Fibroblast of lung (primary cell): Measurements from ENCODE around the gene IL1A. TPM values are rescaled to one million over a fixed set of nuclear protein-coding genes. Genes with fewer than 3 reads are reported as not detected.

Experiments
- DNase-seq, 2 donors: peaks; one replicate each; pipeline versions ENCODE4 v3.0.0 to v3.0.0-alpha.2; 2010; ENCODE audit warnings: low read depth in 2 of 2
- H2AFZ ChIP-seq: 2 replicates; pipeline ENCODE4 v1.5.1; 2012; ENCODE audit warnings: low read length, control low read depth, inconsistent platforms
- H3K27ac ChIP-seq: 2 replicates; pipeline ENCODE4 v1.5.1; 2011; ENCODE audit warnings: low read length, control low read depth; ENCODE audit not compliant: insufficient read depth
- H3K27me3 ChIP-seq: 2 replicates; pipeline ENCODE4 v1.5.1; 2011; ENCODE audit warnings: mild to moderate bottlenecking, low read length; ENCODE audit not compliant: control insufficient read depth, insufficient read depth
- H3K36me3 ChIP-seq: 2 replicates; pipeline ENCODE4 v1.5.1; 2011; ENCODE audit warnings: low read length; ENCODE audit not compliant: control insufficient read depth, insufficient read depth
- H3K4me1 ChIP-seq: 2 replicates; pipeline ENCODE4 v1.5.1; 2011; ENCODE audit warnings: low read length; ENCODE audit not compliant: control insufficient read depth, insufficient read depth; ENCODE audit errors: extremely low read depth
- H3K4me2 ChIP-seq: 2 replicates; pipeline ENCODE4 v1.5.1; 2011; ENCODE audit warnings: low read length, control low read depth; ENCODE audit not compliant: insufficient read depth; ENCODE audit errors: extremely low read depth
- H3K4me3 ChIP-seq, 4 experiments: fragments of 200-600 bp in 1 of 4; sonication (generic) in 1 of 4; replicated peaks in 1 of 4; 2 replicates each; pipeline ENCODE4 v1.5.1; 2011 to 2016; ENCODE audit warnings: low read length in 4 of 4, low read depth in 3 of 4, mild to moderate bottlenecking in 3 of 4, control low read depth in 2 of 4, inconsistent platforms in 1 of 4, mixed read lengths in 1 of 4; ENCODE audit not compliant: insufficient read depth in 1 of 4; ENCODE audit errors: control extremely low read depth in 1 of 4
- H3K79me2 ChIP-seq: 2 replicates; pipeline ENCODE4 v1.5.1; 2012; ENCODE audit warnings: mild to moderate bottlenecking, low read length, inconsistent platforms; ENCODE audit not compliant: control insufficient read depth, insufficient read depth
- H3K9ac ChIP-seq: 2 replicates; pipeline ENCODE4 v1.5.1; 2011; ENCODE audit warnings: mild to moderate bottlenecking, low read length, control low read depth; ENCODE audit not compliant: insufficient read depth
- H3K9me3 ChIP-seq: 2 replicates; pipeline ENCODE4 v1.5.1; 2012; ENCODE audit warnings: low read depth, low read length; ENCODE audit not compliant: control insufficient read depth, insufficient read depth
- H4K20me1 ChIP-seq: 2 replicates; pipeline ENCODE4 v1.5.1; 2011; ENCODE audit warnings: low read length; ENCODE audit not compliant: control insufficient read depth, insufficient read depth; ENCODE audit errors: extremely low read depth
- CTCF ChIP-seq, 2 donors: IDR thresholded peaks in 1 of 2; conservative IDR thresholded peaks in 1 of 2; 1 replicate in 1 of 2; 2 replicates in 1 of 2; pipeline ENCODE4 v1.5.1; 2011 to 2012; ENCODE audit warnings: low read length in 2 of 2, control low read depth in 1 of 2, inconsistent platforms in 1 of 2, low read depth in 1 of 2, mild to moderate bottlenecking in 1 of 2
- EZH2 ChIP-seq: IDR thresholded peaks from 2 replicates; pipeline ENCODE4 v1.5.1; 2012; ENCODE audit warnings: low read length, control low read depth, mild to moderate bottlenecking; ENCODE audit errors: missing control alignments
- polyA plus RNA-seq, 2 donors: library from polyadenylated mRNA; depleted of rRNA in 1 of 2; stranded (reverse) in 1 of 2; unstranded in 1 of 2; fragments of >200 nt; gene quantifications; 2 replicates each; pipeline ENCODE4 v1.2.1, GENCODE V29; 2011 to 2012; ENCODE audit warnings: missing spikeins in 1 of 2
- total RNA-seq: library from RNA; depleted of rRNA; stranded (reverse); fragments of >200 nt; gene quantifications from 2 replicates; pipeline ENCODE4 v1.2.1, GENCODE V29; 2014

IL1A gene
- total and polyA plus RNA-seq, 2 donors (not counting 1 experiment from before 2014, with no cell fraction given), result 0.07 to 0.17 TPM

GRCh38 chr2:112790305-112790704, 6.0 kb upstream of the IL1A start:
- Histone ChIP-seq H3K27ac (no peak overlapping the region), H3K27me3 (no peaks in the 10 kb centered on the region), H3K79me2 (no peaks in the 10 kb centered on the region), H3K36me3 (no peaks in the 10 kb centered on the region), H3K9ac (no peak overlapping the region), H3K4me2 (no peak overlapping the region), H4K20me1 (no peaks in the 10 kb centered on the region), H3K9me3 (no peaks in the 10 kb centered on the region), H3K4me3 (no peak overlapping the region), H3K4me1 (peaks cover 4% of the 10 kb centered on the region), H2AFZ (no peak overlapping the region)
- TF ChIP-seq CTCF (conservative IDR thresholded peaks at IDR 0.05 in 1 of 2, IDR thresholded peaks at IDR 0.05 in 1 of 2; ENCODE audit: low read depth in 1 of 2, low read length in 2 of 2), result no peak
- TF ChIP-seq EZH2, result no peak
- DNase-seq, result no peak

GRCh38 chr2:112789186-112789585, 4.9 kb upstream of the IL1A start:
- no peak for DNase-seq
- Histone ChIP-seq H3K4me1 (peaks cover 2% of the 10 kb centered on the region), H2AFZ (no peak overlapping the region), H3K27ac (no peak overlapping the region), H3K79me2 (no peaks in the 10 kb centered on the region), H3K4me3 (no peak overlapping the region), H3K4me2 (no peak overlapping the region), H4K20me1 (no peaks in the 10 kb centered on the region), H3K9me3 (no peaks in the 10 kb centered on the region), H3K27me3 (no peaks in the 10 kb centered on the region), H3K9ac (no peak overlapping the region), H3K36me3 (no peaks in the 10 kb centered on the region)
- TF ChIP-seq CTCF (conservative IDR thresholded peaks at IDR 0.05 in 1 of 2, IDR thresholded peaks at IDR 0.05 in 1 of 2; ENCODE audit: low read depth in 1 of 2, low read length in 2 of 2), result no peak

- no peak for TF ChIP-seq EZH2
- no peak for TF ChIP-seq CTCF (conservative IDR thresholded peaks at IDR 0.05 in 1 of 2, IDR thresholded peaks at IDR 0.05 in 1 of 2; ENCODE audit: low read depth in 1 of 2, low read length in 2 of 2)
- Histone ChIP-seq H3K36me3 (no peaks in the 10 kb centered on the region), H3K9me3 (no peaks in the 10 kb centered on the region), H3K27ac (no peak overlapping the region), H3K9ac (no peak overlapping the region), H3K4me3 (no peak overlapping the region), H3K4me1 (no peaks in the 10 kb centered on the region), H4K20me1 (no peaks in the 10 kb centered on the region), H2AFZ (no peak overlapping the region), H3K4me2 (no peak overlapping the region), H3K79me2 (no peaks in the 10 kb centered on the region), H3K27me3 (no peaks in the 10 kb centered on the region)
- no peak for DNase-seq
Measured at GRCh38 chr2:112788653-112789052, 4.4 kb upstream of the IL1A start.
